NCI-H146 (cell line): Measurements from ENCODE around the gene CABYR.
"Not testable (repeated sequence)": the region's sequence is repeated elsewhere in the genome, so short reads cannot be mapped to it uniquely, and the experiment has no call there.

Source experiments
- DNase-seq: peaks from one replicate; lab custom pipeline; 2025; lab: John Stamatoyannopoulos, UW

Gene CABYR

GRCh38 chr18:24128700-24129099 is 10.2 kb upstream of the CABYR start:
- DNase-seq = no peak

DNA sequence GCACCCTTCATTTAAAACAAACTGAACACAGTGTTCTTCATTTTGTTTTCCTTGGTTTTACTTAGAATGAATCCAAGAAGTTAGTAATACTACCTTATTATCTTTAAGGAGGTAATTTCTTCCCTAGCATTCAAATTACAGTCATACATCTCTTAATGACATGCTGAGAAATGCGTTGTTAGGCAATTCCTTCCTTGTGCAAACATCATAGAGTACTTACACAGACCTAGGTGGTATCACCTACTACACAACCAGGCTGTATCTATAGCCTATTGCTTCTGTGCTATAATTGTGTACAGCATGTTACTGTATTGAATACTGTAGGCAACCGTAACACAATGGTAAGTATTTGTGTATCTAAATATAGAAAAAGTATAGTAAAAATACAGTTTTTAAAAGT is 8.4 kb upstream of the CABYR start:
- DNase-seq = no peak

GRCh38 chr18:24136967-24137373 is 1.9 kb upstream of the CABYR start:
- no peak for DNase-seq

GRCh38 chr18:24138409-24138788 is 463 bp upstream of the CABYR start:
- DNase-seq = no peak

DNA sequence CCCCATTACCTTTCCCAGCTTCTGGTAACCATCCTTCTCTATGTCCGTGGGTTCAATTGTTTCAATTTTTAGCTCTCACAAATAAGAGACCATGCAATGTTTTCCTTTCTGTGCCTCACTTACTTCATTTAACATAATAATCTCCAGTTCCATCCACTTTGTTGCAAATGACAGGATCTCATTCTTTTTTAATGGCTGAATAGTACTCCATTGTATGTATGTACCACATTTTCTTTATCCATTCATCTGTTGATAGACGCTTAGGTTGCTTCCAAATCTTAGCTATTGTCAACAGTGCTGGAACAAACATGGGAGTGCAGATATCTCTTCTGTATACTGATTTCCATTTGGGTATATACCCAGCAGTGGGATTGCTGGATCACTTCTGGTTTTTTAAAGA is 1.8 kb downstream of the CABYR start:
- DNase-seq = no peak

GRCh38 chr18:24142376-24142775 is 3.5 kb downstream of the CABYR start:
- DNase-seq = no peak

- DNase-seq = not testable (repeated sequence)
Measured at GRCh38 chr18:24149591-24149990, 10.7 kb downstream of the CABYR start.

- DNase-seq = no peak
Measured at GRCh38 chr18:24153397-24153796, 14.5 kb downstream of the CABYR start.

DNA sequence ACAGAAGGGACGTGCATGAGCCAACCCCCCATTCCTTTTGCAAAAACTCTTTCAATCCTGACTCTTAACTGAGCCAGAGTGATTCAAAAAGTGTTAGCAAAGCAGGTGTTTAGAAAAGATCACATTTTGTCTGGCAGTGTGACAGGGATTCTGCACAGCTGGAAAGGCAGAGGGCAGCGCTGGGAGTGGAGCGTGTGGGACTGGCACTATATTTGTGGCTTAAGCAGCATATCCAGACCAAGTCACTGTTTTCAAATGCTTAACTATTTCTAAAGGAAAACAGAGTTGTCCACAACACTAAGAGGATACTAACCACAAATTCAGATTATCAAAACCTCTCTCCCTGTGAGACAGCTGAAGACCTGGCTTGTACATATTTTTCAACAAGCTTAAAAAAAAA is 19.0 kb downstream of the CABYR start:
- no peak for DNase-seq

- no peak for DNase-seq
Measured at GRCh38 chr18:24160086-24160485, 21.2 kb downstream of the CABYR start.

DNA sequence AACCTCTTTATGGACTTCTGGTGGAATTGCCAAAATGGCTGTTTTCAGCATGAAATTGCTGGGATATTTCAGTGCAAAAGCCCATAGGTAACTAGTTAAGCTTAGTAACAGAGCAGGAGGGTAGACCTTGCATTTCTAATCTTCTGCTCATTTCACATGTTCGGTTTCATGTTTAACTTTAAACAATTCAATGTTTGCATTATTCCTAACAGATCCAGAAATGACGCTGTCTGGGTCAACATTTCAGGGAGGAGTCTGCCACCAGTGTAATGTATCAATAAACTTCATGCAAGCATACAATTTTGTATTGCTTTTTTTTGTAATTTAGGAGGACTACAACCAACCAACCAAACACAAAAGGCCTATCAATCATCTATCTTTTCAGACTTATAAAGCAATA is 22.4 kb downstream of the CABYR start:
- DNase-seq = no peak

DNA sequence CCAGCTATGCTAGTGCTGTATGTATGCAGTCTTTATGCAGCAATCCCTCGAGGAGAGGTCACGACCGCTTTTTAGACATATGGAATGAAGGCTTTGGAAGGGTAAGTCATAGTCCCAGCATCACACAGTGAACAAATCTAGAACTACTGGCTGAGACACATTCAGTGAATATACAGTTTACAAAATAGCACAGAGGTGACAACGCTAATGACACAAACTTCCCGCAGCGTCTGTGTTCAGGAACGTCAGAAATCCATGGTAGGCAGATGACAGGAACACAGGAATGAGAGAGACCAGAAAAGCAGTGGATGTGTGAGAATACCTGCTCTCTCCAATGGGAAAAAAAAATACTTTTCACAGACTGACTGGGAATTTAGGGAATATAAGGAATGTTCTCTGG is 29.6 kb downstream of the CABYR start:
- DNase-seq = no peak

- no peak for DNase-seq
Measured at GRCh38 chr18:24170360-24170759, 31.5 kb downstream of the CABYR start.

- no peak for DNase-seq
Measured at GRCh38 chr18:24173997-24174396, 35.1 kb downstream of the CABYR start.

DNA sequence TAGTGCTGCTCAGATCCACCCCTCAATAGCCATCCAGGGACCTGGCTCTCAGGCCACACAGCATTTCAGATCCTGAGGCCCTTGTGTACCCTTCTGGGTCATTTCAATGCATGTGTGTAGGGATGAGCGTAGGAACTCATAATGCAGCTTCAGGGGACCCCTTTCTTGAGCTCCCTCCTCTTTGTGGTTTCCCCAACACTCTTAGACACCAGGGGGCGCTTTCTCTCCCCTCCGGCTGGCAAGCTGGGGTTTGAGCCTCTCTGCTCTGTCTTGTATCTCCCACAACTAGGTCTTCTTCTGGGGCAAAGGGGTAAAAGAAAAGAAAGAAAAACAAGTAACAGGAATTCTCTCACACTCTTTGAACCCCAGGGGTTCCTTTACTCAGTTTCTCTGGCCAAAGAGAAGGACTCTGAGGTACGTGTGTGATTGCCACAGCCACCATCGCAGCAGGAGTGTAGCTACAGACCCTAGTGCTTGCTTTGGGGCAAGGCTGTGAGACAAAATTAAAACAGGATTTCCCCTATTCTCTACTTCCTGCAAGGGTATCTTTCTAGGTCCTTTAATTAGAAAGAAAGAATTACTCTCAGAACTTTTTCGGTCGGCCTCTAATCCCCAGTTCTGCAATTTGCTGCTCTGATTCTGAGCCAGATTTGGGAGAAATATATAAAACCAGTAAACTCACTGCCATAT is 38.0 kb downstream of the CABYR start:
- peak; percentile 70 for DNase-seq

DNA sequence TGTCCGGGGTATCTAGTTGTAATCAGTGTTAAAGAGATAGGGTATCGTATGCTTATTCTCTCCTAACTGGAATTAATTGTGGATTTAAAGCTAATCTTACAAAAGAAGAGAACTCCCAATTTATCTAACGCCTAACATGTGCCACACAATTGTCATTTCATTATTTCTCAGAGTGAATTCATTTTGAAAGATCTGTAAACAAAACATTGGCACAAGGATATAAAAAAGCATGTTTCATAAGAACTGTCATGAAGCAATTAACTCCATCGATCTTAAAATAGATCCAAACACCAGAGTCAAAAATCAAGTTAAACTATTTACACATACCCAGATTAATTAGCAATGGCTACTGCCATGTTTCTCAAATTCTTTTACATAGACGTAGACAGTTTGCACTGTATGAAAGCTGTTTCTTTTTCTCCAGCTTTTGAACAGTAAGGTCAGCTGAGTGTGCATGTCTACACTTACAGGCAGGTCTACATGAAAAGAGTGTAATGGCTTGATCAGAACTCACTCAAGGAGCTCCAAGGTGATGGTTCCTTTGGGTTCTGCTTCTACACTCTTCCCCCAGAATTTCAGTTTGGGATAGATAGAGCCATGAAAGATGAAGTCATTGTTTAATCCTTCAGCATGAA is 38.8 kb downstream of the CABYR start:
- DNase-seq = no peak

GRCh38 chr18:24180048-24180447 is 41.2 kb downstream of the CABYR start:
- DNase-seq = no peak

DNA sequence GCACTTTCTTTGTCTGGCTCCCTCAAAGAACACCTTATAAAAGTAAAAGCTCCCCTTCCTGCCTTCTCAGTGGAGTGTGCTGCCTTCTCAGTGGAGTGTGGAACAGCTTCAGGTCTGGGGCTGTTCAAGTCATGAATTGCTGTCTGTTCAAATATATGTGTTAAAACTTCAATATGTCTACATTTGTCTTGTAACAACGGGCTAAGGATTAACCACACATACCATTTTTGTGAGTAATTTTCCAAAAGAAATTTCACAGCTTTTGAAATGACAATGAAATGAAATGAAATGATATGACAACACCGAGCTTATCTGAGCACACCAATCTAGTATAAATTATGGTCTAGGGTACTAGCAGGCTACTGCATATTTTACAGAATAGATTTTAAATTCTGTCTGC is 42.9 kb downstream of the CABYR start:
- no peak for DNase-seq

DNA sequence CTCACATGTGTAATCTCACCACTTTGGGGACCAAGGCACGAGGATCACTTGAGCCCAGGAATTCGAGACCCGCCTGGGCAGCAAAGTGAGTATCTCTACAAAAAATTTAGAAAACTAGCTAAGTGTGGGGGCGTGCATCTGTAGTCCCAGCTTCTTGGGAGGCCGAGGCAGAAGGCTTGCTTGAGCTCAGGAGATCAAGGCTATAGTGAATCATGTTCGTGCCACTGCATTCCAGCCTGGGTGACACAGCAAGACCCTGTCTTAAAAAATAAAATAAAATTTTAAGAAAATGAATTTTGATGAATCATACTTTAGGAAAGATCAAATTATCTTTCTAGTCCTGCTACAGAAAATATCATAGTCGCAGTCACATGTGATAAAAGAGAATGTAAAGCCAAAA is 46.9 kb downstream of the CABYR start:
- no peak for DNase-seq

- no peak for DNase-seq
Measured at GRCh38 chr18:24187049-24187448, 48.2 kb downstream of the CABYR start.

DNA sequence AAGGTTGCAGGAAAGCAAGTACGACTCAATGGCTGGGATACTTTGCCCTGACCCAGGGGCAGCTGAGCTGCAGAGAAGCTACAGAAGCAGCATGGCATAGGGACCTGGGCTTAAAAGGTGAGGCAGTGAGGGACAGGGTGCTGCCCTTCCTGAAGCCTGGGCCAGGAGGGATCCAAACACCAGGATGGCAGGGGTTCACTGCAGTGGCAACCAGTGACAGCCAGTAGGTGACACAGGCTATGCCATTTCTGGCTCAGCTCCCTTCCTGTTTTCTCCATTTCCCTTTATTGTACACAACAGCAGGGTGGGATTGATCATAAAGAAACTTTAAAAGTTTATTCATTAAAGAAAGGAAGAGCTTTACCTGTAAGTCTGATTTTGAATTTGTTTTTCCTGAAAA is 48.8 kb downstream of the CABYR start:
- DNase-seq = no peak

DNA sequence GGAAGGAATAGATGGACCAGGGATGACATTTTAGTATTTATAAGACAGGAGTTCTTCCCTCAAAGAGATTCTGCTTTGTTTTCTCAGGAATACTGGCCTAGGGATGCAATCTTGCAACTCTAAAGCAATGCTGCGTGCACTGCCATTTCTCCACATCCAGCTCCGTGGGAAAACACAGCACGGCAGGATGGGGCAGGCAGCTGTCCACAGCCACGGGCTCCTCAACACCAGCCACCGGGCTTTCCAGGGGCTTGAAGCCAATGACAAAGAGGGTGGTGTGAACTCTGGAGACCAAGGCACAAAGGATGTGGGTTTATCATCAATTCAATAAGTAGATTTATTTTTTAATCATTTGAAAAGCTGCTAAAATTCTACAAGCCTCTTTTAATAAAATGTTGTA is 49.3 kb downstream of the CABYR start:
- DNase-seq = no peak

- DNase-seq = no peak
Measured at GRCh38 chr18:24189007-24189528, 50.2 kb downstream of the CABYR start.
